Mucosa of rectum (tissue), 2 donors: ENCODE results near the gene UNKL.
A peak's percentile ranks its signal among the peaks of the same experiment; 100 is the strongest.

Source experiments
- H3K27ac ChIP-seq, 2 donors: one replicate each; pipeline ENCODE4 v1.7.0; 2013; ENCODE audit warnings: inconsistent platforms in 2 of 2, low read depth in 2 of 2, low read length in 2 of 2
- H3K27me3 ChIP-seq, 2 donors: one replicate each; pipeline ENCODE4 v1.7.0; 2013; ENCODE audit warnings: low read length in 2 of 2; ENCODE audit not compliant: control insufficient read depth in 2 of 2, insufficient read depth in 2 of 2
- H3K36me3 ChIP-seq, 2 donors: one replicate each; pipeline ENCODE4 v1.7.0; 2013; ENCODE audit warnings: low read length in 2 of 2; ENCODE audit not compliant: control insufficient read depth in 2 of 2, insufficient read depth in 2 of 2
- H3K4me1 ChIP-seq, 2 donors: one replicate each; pipeline ENCODE4 v1.7.0; 2013; ENCODE audit warnings: low read length in 2 of 2, mild to moderate bottlenecking in 1 of 2; ENCODE audit not compliant: control insufficient read depth in 2 of 2, insufficient read depth in 2 of 2
- H3K4me3 ChIP-seq, 2 donors: one replicate each; pipeline ENCODE4 v1.7.0; 2013; ENCODE audit warnings: low read length in 2 of 2
- H3K9ac ChIP-seq, 2 donors: one replicate each; pipeline ENCODE4 v1.7.0; 2013; ENCODE audit warnings: low read length in 2 of 2, low read depth in 1 of 2, mild to moderate bottlenecking in 1 of 2
- H3K9me3 ChIP-seq, 2 donors: one replicate each; pipeline ENCODE4 v1.7.0; 2013; ENCODE audit warnings: low read length in 2 of 2; ENCODE audit not compliant: control insufficient read depth in 2 of 2
- donor health status: healthy.
- donor health status: Normal muscosa, but diverticular disease.

The UNKL gene

GRCh38 chr16:1325673-1326371 is 88.7 kb downstream of the UNKL start:
- Histone ChIP-seq H3K36me3 (peaks cover 12 to 21% of the 10 kb centered on the region in 2 donors), H3K4me1 (no peaks in the 10 kb centered on the region), H3K9me3 (no peaks in the 10 kb centered on the region), H3K27ac (no peak overlapping the region), H3K27me3 (no peaks in the 10 kb centered on the region), H3K4me3 (no peak overlapping the region), H3K9ac (no peak overlapping the region)

- peaks cover 17 to 27% of the 10 kb centered on the region in 2 donors for H3K36me3 ChIP-seq
- no peak overlapping the region for H3K9ac ChIP-seq
- H3K27me3 ChIP-seq, result no peaks in the 10 kb centered on the region
- H3K9me3 ChIP-seq, result no peaks in the 10 kb centered on the region
- H3K4me3 ChIP-seq, result no peak overlapping the region
- no peaks in the 10 kb centered on the region for H3K4me1 ChIP-seq
- no peak overlapping the region for H3K27ac ChIP-seq
These were observed 89.2 kb downstream of the UNKL start for GRCh38 chr16:1325261-1325660.

- H3K9ac ChIP-seq, result no peak overlapping the region
- peaks cover 25 to 35% of the 10 kb centered on the region in 2 donors for H3K36me3 ChIP-seq
- H3K27me3 ChIP-seq, result no peaks in the 10 kb centered on the region
- no peaks in the 10 kb centered on the region for H3K4me1 ChIP-seq
- no peak overlapping the region for H3K27ac ChIP-seq
- H3K9me3 ChIP-seq, result no peaks in the 10 kb centered on the region
- no peak overlapping the region for H3K4me3 ChIP-seq
These were observed 90.1 kb downstream of the UNKL start for GRCh38 chr16:1324286-1324826.

GRCh38 chr16:1323296-1324239 is 90.9 kb downstream of the UNKL start:
- Histone ChIP-seq H3K27ac (peak overlapping the region in 1 of 2 donors; percentile 9), H3K4me3 (no peak overlapping the region), H3K9ac (no peak overlapping the region)

GRCh38 chr16:1322407-1322806 is 92.1 kb downstream of the UNKL start:
- no peaks in the 10 kb centered on the region for H3K27me3 ChIP-seq
- H3K9me3 ChIP-seq, result no peaks in the 10 kb centered on the region
- H3K4me1 ChIP-seq, result no peaks in the 10 kb centered on the region
- no peak overlapping the region for H3K4me3 ChIP-seq
- H3K36me3 ChIP-seq, result peaks cover 42 to 54% of the 10 kb centered on the region in 2 donors
- no peak overlapping the region for H3K9ac ChIP-seq
- no peak overlapping the region for H3K27ac ChIP-seq

More at GRCh38 chr16:1323296-1324239, 90.9 kb downstream of the UNKL start:
- no peaks in the 10 kb centered on the region for H3K9me3 ChIP-seq
- no peaks in the 10 kb centered on the region for H3K4me1 ChIP-seq
- no peaks in the 10 kb centered on the region for H3K27me3 ChIP-seq
- H3K36me3 ChIP-seq, result peaks cover 30 to 42% of the 10 kb centered on the region in 2 donors

- Histone ChIP-seq H3K27me3 (no peaks in the 10 kb centered on the region), H3K9ac (no peak overlapping the region), H3K4me3 (no peak overlapping the region), H3K4me1 (no peaks in the 10 kb centered on the region), H3K36me3 (peaks cover 55 to 71% of the 10 kb centered on the region in 2 donors), H3K27ac (no peak overlapping the region), H3K9me3 (no peaks in the 10 kb centered on the region)
These were observed 93.8 kb downstream of the UNKL start for GRCh38 chr16:1320658-1321240.

- H3K36me3 ChIP-seq, result peaks cover 61 to 77% of the 10 kb centered on the region in 2 donors
- H3K9ac ChIP-seq, result no peak overlapping the region
- no peak overlapping the region for H3K27ac ChIP-seq
- no peaks in the 10 kb centered on the region for H3K4me1 ChIP-seq
- no peaks in the 10 kb centered on the region for H3K9me3 ChIP-seq
- no peaks in the 10 kb centered on the region for H3K27me3 ChIP-seq
- no peak overlapping the region for H3K4me3 ChIP-seq
These were observed 94.4 kb downstream of the UNKL start for GRCh38 chr16:1320097-1320496.

GRCh38 chr16:1319041-1319440 is 95.5 kb downstream of the UNKL start:
- H3K36me3 ChIP-seq, result peaks cover 65 to 78% of the 10 kb centered on the region in 2 donors
- no peak overlapping the region for H3K27ac ChIP-seq
- no peaks in the 10 kb centered on the region for H3K9me3 ChIP-seq
- no peak overlapping the region for H3K4me3 ChIP-seq
- no peaks in the 10 kb centered on the region for H3K4me1 ChIP-seq
- H3K27me3 ChIP-seq, result no peaks in the 10 kb centered on the region
- H3K9ac ChIP-seq, result no peak overlapping the region

GRCh38 chr16:1318268-1318545 is 96.3 kb downstream of the UNKL start:
- H3K27me3 ChIP-seq, result no peaks in the 10 kb centered on the region
- no peaks in the 10 kb centered on the region for H3K9me3 ChIP-seq
- no peak overlapping the region for H3K27ac ChIP-seq
- H3K9ac ChIP-seq, result no peak overlapping the region
- H3K4me3 ChIP-seq, result no peak overlapping the region
- peaks cover 61 to 76% of the 10 kb centered on the region in 2 donors for H3K36me3 ChIP-seq
- H3K4me1 ChIP-seq, result no peaks in the 10 kb centered on the region
